ENCODE data around the gene NDUFS8. TPM values are rescaled to one million over a fixed set of nuclear protein-coding genes. Genes with fewer than 3 reads are reported as not detected.

The NDUFS8 gene
- total RNA-seq, 1 experiment from 2014 or later, result 220 TPM

DNA sequence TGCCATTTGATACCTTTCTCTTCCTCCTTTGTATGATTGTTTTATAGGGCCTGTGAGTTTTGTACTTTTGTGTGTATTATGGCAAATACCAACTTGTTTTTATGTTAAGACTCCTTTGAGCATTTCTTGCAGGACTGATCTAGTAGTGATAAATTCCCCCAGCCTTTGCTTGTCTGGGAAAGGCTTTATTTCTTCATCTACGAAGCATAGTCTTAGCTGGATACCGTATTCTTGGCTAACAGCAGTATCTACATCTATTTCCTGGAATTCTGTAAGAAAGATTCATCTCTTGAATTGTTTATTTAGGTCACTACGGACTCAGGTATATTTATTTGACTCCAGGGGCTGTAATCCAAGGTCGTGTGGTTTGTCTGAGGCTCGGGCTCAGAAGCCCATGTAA is 6.0 kb upstream of the NDUFS8 start:
- Histone ChIP-seq H3K9me3 (ENCODE audit: low read depth, low read length, poor library complexity, severe bottlenecking) (no peaks in the 10 kb centered on the region), H3K27ac (ENCODE audit: low read depth, low read length, poor library complexity, severe bottlenecking) (no peak overlapping the region), H3K36me3 (ENCODE audit: insufficient read depth, low read length, poor library complexity, severe bottlenecking) (no peaks in the 10 kb centered on the region), H3K27me3 (replicated peaks; ENCODE audit: insufficient read depth, low read depth, low read length, poor library complexity) (no peaks in the 10 kb centered on the region), H3K4me3 (ENCODE audit: low read depth, low read length, poor library complexity, severe bottlenecking) (no peak overlapping the region), H3K4me1 (ENCODE audit: insufficient read depth, low read length, poor library complexity, severe bottlenecking) (no peaks in the 10 kb centered on the region)
- BruUV-seq (replicated peaks), result no TSS peak
- ChIA-PET CTCF (no interaction called here), POLR2A (ENCODE audit: low non-redundant PET) (no interaction called here)
- DNase-seq (ENCODE audit: low spot score), result no peak
- intact Hi-C loops (cut with micrococcal nuclease; ENCODE audit: unreplicated experiment), result no loop called here
- no peak for TF ChIP-seq EZH2 (IDR thresholded peaks at IDR 0.05; ENCODE audit: borderline replicate concordance, low read depth, low read length, poor library complexity, severe bottlenecking)
- TF ChIP-seq, protein P1, sequence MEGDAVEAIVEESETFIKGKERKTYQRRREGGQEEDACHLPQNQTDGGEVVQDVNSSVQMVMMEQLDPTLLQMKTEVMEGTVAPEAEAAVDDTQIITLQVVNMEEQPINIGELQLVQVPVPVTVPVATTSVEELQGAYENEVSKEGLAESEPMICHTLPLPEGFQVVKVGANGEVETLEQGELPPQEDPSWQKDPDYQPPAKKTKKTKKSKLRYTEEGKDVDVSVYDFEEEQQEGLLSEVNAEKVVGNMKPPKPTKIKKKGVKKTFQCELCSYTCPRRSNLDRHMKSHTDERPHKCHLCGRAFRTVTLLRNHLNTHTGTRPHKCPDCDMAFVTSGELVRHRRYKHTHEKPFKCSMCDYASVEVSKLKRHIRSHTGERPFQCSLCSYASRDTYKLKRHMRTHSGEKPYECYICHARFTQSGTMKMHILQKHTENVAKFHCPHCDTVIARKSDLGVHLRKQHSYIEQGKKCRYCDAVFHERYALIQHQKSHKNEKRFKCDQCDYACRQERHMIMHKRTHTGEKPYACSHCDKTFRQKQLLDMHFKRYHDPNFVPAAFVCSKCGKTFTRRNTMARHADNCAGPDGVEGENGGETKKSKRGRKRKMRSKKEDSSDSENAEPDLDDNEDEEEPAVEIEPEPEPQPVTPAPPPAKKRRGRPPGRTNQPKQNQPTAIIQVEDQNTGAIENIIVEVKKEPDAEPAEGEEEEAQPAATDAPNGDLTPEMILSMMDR (conservative IDR thresholded peaks at IDR 0.05; ENCODE audit: low read depth, low read length), result no peak

DNA sequence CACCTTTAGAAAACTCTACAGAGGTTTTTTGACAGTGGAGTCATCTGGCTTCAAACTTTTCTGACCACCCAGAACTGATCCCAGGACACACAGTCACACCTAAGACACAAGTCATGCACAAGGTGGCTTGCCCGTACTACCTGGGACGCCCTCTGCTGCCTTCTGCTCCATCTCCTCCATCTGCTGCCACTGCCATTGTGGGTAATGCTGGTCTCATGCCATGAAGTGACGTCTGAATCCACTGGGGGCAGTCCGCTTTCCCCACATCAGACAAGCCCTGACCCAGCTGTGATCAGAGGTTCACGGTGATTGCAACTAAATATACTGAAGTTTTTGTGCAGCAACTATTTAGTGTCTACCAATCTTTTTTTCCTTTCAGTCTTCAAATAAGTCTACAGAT is 5.4 kb upstream of the NDUFS8 start:
- Histone ChIP-seq H3K9me3 (ENCODE audit: low read depth, low read length, poor library complexity, severe bottlenecking) (no peaks in the 10 kb centered on the region), H3K27me3 (replicated peaks; ENCODE audit: insufficient read depth, low read depth, low read length, poor library complexity) (no peaks in the 10 kb centered on the region), H3K4me3 (ENCODE audit: low read depth, low read length, poor library complexity, severe bottlenecking) (no peak overlapping the region), H3K36me3 (ENCODE audit: insufficient read depth, low read length, poor library complexity, severe bottlenecking) (no peaks in the 10 kb centered on the region), H3K27ac (ENCODE audit: low read depth, low read length, poor library complexity, severe bottlenecking) (no peak overlapping the region), H3K4me1 (ENCODE audit: insufficient read depth, low read length, poor library complexity, severe bottlenecking) (no peaks in the 10 kb centered on the region)
- no TSS peak for BruUV-seq (replicated peaks)
- CTCF ChIA-PET, result no interaction called here
- POLR2A ChIA-PET (ENCODE audit: low non-redundant PET), result no interaction called here
- intact Hi-C loops (cut with micrococcal nuclease; ENCODE audit: unreplicated experiment), result no loop called here
- TF ChIP-seq, protein P1 (conservative IDR thresholded peaks at IDR 0.05; ENCODE audit: low read depth, low read length), result no peak
- TF ChIP-seq EZH2 (IDR thresholded peaks at IDR 0.05; ENCODE audit: borderline replicate concordance, low read depth, low read length, poor library complexity, severe bottlenecking), result no peak
- DNase-seq (ENCODE audit: low spot score), result peak; percentile 40

DNA sequence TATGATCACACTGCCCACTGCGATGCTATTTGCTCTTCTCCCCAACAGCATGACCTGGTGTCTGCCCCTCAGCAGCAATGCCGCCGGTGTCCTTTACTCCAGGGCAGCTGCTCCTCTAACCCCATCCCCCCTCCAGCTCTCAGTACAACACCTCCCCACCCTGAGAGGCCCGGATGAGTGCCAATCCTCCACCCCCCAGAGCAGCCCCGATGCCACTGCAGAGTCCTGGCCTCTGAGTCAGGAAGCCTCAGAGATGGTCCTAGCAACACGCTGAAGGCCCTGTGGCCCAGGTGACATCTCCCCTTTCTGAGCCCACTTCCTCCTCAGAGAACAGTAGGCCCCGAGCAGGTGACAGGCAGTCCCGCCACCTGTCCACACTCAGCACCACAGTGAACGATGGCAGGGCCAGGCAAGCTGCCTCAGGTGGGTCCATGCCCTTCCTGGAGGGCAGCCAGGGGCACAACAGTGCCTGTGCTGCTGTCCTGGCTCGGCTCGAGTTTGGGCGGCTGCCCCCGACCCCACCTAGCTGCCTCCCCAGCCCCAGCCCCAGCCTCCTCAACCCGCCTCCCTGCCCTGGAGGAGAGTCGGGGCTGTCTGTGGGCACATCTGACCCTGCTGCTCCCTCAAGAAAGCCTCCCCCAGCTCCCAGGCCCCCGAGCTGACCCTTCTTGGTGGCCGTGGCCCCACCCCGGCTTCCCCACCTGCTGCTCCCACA is 3.9 kb upstream of the NDUFS8 start:
- Histone ChIP-seq H3K27ac (ENCODE audit: low read depth, low read length, poor library complexity, severe bottlenecking) (no peak overlapping the region), H3K9me3 (ENCODE audit: low read depth, low read length, poor library complexity, severe bottlenecking) (no peaks in the 10 kb centered on the region), H3K4me1 (ENCODE audit: insufficient read depth, low read length, poor library complexity, severe bottlenecking) (peaks cover 2% of the 10 kb centered on the region), H3K4me3 (ENCODE audit: low read depth, low read length, poor library complexity, severe bottlenecking) (no peak overlapping the region), H3K36me3 (ENCODE audit: insufficient read depth, low read length, poor library complexity, severe bottlenecking) (no peaks in the 10 kb centered on the region), H3K27me3 (replicated peaks; ENCODE audit: insufficient read depth, low read depth, low read length, poor library complexity) (no peaks in the 10 kb centered on the region)
- BruUV-seq (replicated peaks), result no TSS peak
- no peak for DNase-seq (ENCODE audit: low spot score)
- intact Hi-C loops (cut with micrococcal nuclease; ENCODE audit: unreplicated experiment), result no loop called here
- ChIA-PET CTCF (no interaction called here), POLR2A (ENCODE audit: low non-redundant PET) (no interaction called here)
- TF ChIP-seq, protein P1 (conservative IDR thresholded peaks at IDR 0.05; ENCODE audit: low read depth, low read length), result no peak
- no peak for TF ChIP-seq EZH2 (IDR thresholded peaks at IDR 0.05; ENCODE audit: borderline replicate concordance, low read depth, low read length, poor library complexity, severe bottlenecking)
